CD4-positive, alpha-beta T cell treated with Interleukin-4 for 1 hour (primary cell): ENCODE results near the gene P3H2.

Source experiments
- DNase-seq, 2 donors: peaks; one replicate each; pipeline ENCODE4 v3.0.0-alpha.2; 2020 to 2022

The P3H2 gene

GRCh38 chr3:190125436-190126068 is 4.9 kb upstream of the P3H2 start:
- no peak for DNase-seq

- no peak for DNase-seq
Observed at GRCh38 chr3:190124067-190124466, 3.4 kb upstream of the P3H2 start.

GRCh38 chr3:190122198-190122771 is 1.6 kb upstream of the P3H2 start:
- DNase-seq, result no peak

- DNase-seq, result no peak
Observed at GRCh38 chr3:190121383-190121782, 686 bp upstream of the P3H2 start.

DNA sequence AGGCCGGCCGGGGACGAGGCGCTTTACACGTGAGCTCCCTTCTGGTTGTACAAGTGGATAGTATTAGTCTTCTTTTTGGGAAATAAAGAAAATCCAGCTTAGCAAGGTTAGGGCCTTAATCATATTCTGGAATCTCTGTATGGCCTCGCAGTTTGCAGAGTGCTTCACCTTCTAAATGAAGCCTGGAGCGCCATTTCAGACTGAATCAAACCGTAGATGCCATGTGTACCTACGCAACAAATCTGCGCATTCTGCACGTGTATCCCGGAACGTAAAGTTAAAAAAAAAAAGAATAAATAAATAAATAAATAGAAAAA is 322 bp upstream of the P3H2 start:
- DNase-seq, result no peak

- DNase-seq, result peak in 1 of 2 donors; percentile 3
Observed at GRCh38 chr3:190119461-190120268, 1.0 kb downstream of the P3H2 start.

- DNase-seq, result no peak
Observed at GRCh38 chr3:190118438-190118837, 2.3 kb downstream of the P3H2 start.

- DNase-seq, result no peak
Observed at GRCh38 chr3:190117981-190118380, 2.7 kb downstream of the P3H2 start.

GRCh38 chr3:190116551-190117067 is 4.1 kb downstream of the P3H2 start:
- no peak for DNase-seq

DNA sequence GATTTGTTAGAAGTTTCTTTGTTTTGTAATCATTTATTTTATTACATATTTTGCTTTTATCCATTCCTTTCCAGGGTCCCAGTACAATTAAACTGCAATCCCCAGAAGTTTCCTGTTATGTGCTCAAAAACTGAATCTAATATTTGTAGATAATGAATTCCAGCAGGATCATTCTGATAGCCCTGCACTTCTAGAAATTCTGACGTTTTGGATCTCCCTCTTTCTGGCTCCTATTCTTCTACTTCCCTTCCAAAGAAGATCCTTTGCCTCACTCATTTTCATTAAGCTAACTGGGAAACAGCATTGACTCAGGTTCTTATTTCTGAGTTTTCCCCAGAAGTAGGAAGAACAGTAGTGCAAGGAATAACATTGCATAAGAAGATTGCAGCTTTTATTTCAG is 9.9 kb downstream of the P3H2 start:
- no peak for DNase-seq

- no peak for DNase-seq
Observed at GRCh38 chr3:190109441-190109840, 11.3 kb downstream of the P3H2 start.

DNA sequence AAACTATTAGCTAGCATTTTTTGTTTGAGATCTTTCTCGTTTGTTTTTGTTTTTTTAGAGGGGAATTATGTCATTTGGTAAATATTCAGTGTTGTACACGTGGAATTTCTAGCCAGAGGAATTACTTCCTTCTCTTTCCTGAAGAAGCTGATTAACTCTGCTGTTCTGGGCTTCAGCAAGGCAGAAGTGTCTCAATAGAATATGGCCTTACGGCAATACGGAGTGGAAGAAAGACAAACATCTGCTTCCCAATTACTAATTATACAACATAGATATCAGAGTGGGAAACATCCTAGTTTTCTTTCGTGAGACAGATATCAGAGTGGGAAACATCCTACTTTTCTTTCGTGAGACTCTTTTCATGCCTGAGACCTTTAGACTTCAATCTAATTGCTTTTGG is 11.9 kb downstream of the P3H2 start:
- DNase-seq, result no peak

- no peak for DNase-seq
Observed at GRCh38 chr3:190105876-190106275, 14.8 kb downstream of the P3H2 start.

DNA sequence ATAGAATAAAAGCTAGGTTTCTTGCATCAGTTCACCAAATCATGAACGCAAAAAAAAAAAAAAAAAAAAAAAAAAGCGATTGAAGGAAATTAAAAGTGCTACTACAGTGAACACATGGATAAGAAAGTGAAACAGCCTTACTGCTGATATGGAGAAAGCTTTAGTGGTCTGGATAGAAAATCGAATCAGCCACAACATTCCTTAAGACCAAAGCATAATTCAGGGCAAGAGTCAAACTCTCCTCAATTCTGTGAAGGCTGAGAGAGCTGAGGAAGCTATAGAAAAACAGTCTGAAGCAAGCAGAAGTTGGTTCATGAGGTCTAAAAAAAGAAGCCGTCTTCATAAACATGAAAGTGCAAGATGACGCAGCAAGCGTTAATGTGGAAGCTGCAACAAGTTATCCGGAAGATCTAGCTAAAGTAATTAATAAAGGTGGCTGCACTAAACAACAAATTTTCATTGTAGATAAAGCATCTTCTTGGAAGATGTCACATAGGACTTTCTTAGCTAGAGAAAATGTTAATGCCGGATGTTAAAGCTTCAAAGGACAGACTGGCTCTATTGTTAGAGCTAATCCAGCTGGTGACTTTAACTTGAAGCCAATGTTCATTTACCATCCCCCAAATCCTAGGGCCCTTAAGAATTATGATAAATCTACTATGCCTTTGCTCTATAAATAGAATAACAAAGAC is 19.2 kb downstream of the P3H2 start:
- no peak for DNase-seq

DNA sequence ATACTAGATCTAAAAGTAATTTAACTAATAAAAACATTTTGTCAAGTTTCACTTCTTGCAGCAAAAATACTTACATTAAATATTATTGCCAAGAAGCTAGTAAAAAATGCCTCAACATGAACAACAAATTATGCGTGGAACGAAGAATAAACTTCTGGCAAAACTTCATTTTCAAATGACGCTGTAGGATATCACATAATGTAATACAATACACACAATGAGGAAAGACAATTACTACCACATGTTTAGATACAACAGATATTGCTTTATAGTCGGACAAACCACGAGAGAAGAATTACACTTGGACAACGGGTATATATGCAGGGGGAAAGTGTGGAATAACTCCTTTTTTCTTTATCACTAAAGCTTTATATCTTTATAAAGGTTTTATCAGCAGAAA is 21.6 kb downstream of the P3H2 start:
- DNase-seq, result no peak

DNA sequence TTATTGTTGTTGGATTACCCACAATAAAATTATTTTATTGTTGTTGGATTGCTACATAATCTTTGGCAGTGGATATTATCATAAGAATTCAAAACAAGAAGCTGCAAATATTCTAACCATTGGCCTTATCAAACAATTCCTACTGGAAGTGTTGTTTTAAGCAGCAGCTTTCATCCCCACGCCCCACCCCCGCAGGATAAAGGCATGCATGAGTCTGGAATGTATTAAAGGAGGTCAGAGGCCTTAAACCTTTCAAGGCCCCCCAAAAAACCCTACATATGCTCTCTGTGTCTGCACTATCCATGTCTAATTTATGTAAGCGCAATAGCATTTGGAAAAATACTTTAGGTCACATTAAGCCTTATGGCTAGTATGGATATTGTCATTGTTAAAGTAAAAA is 23.1 kb downstream of the P3H2 start:
- DNase-seq, result no peak

GRCh38 chr3:190097025-190097424 is 23.7 kb downstream of the P3H2 start:
- DNase-seq, result no peak

- no peak for DNase-seq
Observed at GRCh38 chr3:190096345-190096744, 24.4 kb downstream of the P3H2 start.

DNA sequence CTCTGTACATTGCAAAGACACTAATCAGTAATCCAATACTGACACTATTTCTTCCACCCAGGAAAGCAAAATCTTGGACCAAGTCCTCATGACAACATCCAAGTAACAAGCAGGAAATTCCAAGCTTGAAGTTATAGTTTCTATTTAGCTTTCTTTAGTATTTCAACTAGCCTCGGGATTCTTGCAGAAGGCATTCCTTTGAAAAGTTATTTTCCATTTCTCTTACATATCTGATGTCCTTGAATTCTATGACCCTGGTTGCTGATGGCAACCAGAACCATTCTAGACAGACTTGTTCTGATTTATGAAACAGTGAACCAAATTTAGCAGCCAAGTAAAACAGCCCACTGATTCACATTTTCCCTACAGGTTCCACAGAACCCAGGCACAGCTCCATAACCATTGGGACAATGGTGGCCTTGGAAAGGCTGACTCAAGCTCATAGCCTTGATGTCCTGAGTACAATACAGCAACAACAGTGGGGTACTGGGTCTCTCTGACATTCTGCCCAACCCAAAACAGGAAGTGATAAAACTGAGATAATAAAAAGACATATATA is 26.5 kb downstream of the P3H2 start:
- DNase-seq, result no peak

GRCh38 chr3:190092250-190092649 is 28.4 kb downstream of the P3H2 start:
- no peak for DNase-seq

GRCh38 chr3:190089711-190090110 is 31.0 kb downstream of the P3H2 start:
- DNase-seq, result no peak

GRCh38 chr3:190088890-190089289 is 31.8 kb downstream of the P3H2 start:
- no peak for DNase-seq

DNA sequence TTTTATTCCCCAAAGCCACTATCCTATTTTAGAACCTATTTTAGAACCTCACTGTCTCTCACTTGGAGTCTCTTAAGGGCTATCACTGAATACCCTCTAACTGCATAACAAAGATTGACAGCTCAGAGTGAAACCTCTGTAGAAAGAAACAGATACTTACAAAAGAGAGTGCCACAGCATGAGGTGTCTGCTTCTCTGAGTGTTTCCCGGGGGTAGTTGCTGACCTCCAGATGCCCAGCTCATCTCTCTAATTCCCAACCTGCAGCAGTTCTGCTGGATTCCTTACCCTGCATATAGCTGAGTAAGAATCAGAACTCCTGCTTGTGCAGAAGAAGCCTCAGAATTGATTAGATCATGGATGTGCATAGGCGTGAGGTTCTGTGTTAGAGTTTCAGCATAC is 34.5 kb downstream of the P3H2 start:
- DNase-seq, result no peak
